CD8-positive, alpha-beta memory T cell (primary cell): ENCODE data around the gene C16orf46. TPM values are rescaled to one million over a fixed set of nuclear protein-coding genes. Genes with fewer than 3 reads are reported as not detected.

ENCODE experiments used
- polyA plus RNA-seq: library from polyadenylated mRNA; unstranded; fragments of 300-500 nt; fragmentation: Illumina TruSeq; gene quantifications from one replicate; pipeline ENCODE4 v1.2.3, GENCODE V29; 2021
- total RNA-seq, 2 experiments: library from RNA; stranded (reverse); gene quantifications; one replicate each; pipeline ENCODE4 v1.2.3, GENCODE V29; 2021

C16orf46 gene
- total and polyA plus RNA-seq, 3 experiments from 2014 or later: 0.59 to 0.93 TPM; not detected in 1

Other genes with a start within 250 kb of the C16orf46 start
- gene CMC2, start 70.4 kb downstream of the C16orf46 start, total RNA-seq: 100 to 1,000 TPM; 125 to 126 TPM
- 135 TPM for gene CMC2, start 70.4 kb downstream of the C16orf46 start, polyA plus RNA-seq
- 10 to 100 TPM; 52.2 to 53.7 TPM for gene CENPN, start 70.0 kb downstream of the C16orf46 start, total RNA-seq
- 4.7 TPM for gene CENPN, start 70.0 kb downstream of the C16orf46 start, polyA plus RNA-seq
- 10 to 100 TPM; 30.5 to 31.3 TPM for gene ATMIN, start 41.4 kb downstream of the C16orf46 start, total RNA-seq
- gene ATMIN, start 41.4 kb downstream of the C16orf46 start, polyA plus RNA-seq: 39.2 TPM
- 10 to 100 TPM; 23.4 to 26.0 TPM for gene GCSH, start 19.2 kb upstream of the C16orf46 start, total RNA-seq
- 9.3 TPM for gene GCSH, start 19.2 kb upstream of the C16orf46 start, polyA plus RNA-seq
- not detected for gene BCO1, start 161.5 kb upstream of the C16orf46 start, total RNA-seq
- gene BCO1, start 161.5 kb upstream of the C16orf46 start, polyA plus RNA-seq: not detected
- gene GAN, start 237.7 kb upstream of the C16orf46 start, total RNA-seq: 10 to 100 TPM; 11.0 to 12.0 TPM
- gene GAN, start 237.7 kb upstream of the C16orf46 start, polyA plus RNA-seq: 2.4 TPM